ENCODE results near the gene SNTG2.

GRCh38 chr2:1203772-1204171 lies 253.1 kb downstream of the SNTG2 start:
- TF ChIP-seq, protein P1, sequence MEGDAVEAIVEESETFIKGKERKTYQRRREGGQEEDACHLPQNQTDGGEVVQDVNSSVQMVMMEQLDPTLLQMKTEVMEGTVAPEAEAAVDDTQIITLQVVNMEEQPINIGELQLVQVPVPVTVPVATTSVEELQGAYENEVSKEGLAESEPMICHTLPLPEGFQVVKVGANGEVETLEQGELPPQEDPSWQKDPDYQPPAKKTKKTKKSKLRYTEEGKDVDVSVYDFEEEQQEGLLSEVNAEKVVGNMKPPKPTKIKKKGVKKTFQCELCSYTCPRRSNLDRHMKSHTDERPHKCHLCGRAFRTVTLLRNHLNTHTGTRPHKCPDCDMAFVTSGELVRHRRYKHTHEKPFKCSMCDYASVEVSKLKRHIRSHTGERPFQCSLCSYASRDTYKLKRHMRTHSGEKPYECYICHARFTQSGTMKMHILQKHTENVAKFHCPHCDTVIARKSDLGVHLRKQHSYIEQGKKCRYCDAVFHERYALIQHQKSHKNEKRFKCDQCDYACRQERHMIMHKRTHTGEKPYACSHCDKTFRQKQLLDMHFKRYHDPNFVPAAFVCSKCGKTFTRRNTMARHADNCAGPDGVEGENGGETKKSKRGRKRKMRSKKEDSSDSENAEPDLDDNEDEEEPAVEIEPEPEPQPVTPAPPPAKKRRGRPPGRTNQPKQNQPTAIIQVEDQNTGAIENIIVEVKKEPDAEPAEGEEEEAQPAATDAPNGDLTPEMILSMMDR (IDR thresholded peaks at IDR 0.05), result no peak
- TF ChIP-seq POLR2A (IDR thresholded peaks at IDR 0.05), result no peak
